ENCODE results near the gene NTN3.

DNA sequence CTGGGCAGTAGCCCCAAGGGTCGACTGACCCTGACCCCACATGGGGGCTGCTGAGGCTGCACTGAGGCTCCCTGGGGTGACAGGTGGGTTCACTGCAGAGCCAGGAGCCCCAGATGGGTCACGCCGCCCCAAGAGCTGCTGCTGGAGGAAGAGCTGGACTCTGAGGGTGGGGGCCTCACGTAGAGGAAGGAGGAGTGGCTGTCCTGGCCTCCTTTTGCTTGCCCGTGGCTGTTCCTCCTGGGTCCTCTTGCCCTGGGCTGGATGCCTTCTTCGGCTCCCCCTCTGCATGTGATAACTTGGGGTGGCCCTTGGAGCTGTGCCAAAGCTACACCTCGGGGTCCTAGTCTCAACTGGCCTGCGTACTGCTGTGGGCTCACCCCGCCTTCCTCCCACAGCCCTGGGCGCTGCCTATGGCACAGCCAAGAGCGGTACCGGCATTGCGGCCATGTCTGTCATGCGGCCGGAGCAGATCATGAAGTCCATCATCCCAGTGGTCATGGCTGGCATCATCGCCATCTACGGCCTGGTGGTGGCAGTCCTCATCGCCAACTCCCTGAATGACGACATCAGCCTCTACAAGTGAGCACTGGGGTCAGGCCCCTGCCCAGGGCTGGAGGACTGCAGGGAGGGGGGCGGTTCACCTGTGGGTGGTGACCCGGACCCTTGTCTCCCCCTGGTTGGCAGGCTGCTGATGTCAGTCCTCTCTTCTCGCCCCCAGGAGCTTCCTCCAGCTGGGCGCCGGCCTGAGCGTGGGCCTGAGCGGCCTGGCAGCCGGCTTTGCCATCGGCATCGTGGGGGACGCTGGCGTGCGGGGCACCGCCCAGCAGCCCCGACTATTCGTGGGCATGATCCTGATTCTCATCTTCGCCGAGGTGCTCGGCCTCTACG lies 48.0 kb downstream of the NTN3 start:
- TF ChIP-seq, protein P1, sequence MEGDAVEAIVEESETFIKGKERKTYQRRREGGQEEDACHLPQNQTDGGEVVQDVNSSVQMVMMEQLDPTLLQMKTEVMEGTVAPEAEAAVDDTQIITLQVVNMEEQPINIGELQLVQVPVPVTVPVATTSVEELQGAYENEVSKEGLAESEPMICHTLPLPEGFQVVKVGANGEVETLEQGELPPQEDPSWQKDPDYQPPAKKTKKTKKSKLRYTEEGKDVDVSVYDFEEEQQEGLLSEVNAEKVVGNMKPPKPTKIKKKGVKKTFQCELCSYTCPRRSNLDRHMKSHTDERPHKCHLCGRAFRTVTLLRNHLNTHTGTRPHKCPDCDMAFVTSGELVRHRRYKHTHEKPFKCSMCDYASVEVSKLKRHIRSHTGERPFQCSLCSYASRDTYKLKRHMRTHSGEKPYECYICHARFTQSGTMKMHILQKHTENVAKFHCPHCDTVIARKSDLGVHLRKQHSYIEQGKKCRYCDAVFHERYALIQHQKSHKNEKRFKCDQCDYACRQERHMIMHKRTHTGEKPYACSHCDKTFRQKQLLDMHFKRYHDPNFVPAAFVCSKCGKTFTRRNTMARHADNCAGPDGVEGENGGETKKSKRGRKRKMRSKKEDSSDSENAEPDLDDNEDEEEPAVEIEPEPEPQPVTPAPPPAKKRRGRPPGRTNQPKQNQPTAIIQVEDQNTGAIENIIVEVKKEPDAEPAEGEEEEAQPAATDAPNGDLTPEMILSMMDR (IDR thresholded peaks at IDR 0.05): no peak
- no peak for TF ChIP-seq POLR2A (IDR thresholded peaks at IDR 0.05)
